ENCODE data around the gene RBPJ.

- TF ChIP-seq BHLHE40 (IDR thresholded peaks at IDR 0.05; ENCODE audit: borderline replicate concordance) = no peak
- TF ChIP-seq PKNOX1 (IDR thresholded peaks at IDR 0.05) = no peak
- TF ChIP-seq SUZ12 (IDR thresholded peaks at IDR 0.05) = no peak
- no peak for TF ChIP-seq HDGF (IDR thresholded peaks at IDR 0.05; ENCODE audit: borderline replicate concordance)
- TF ChIP-seq FOXK2 (IDR thresholded peaks at IDR 0.05) = no peak
- no peak for TF ChIP-seq SP1 (IDR thresholded peaks at IDR 0.05)
- no peak for TF ChIP-seq FOXM1 (IDR thresholded peaks at IDR 0.05; ENCODE audit: borderline replicate concordance)
- TF ChIP-seq ELF4 (IDR thresholded peaks at IDR 0.05) = no peak
- no peak for TF ChIP-seq NFRKB (IDR thresholded peaks at IDR 0.05)
- no peak for TF ChIP-seq LEF1 (IDR thresholded peaks at IDR 0.05; ENCODE audit: borderline replicate concordance)
- no peak for TF ChIP-seq TARDBP (IDR thresholded peaks at IDR 0.05)
- TF ChIP-seq ZNF384 (IDR thresholded peaks at IDR 0.05) = no peak
Observed at GRCh38 chr4:26377328-26378311, 56.8 kb downstream of the RBPJ start.
